Activated CD4-positive, alpha-beta T cell treated with anti-CD3 and anti-CD28 coated beads, Interleukin-2, Interleukin-4, amounts not matched to agents 100 ng/mL and 50 ng/mL, durations not matched to agents 16 hours and 8 hours (primary cell): Measurements from ENCODE around the gene KLHL29.

ENCODE experiments used
- DNase-seq: peaks from one replicate; pipeline ENCODE4 v3.0.0-alpha.2; 2020; ENCODE audit warnings: low spot score

The KLHL29 gene

GRCh38 chr2:23550553-23550952 lies 165.6 kb downstream of the KLHL29 start:
- no peak for DNase-seq

DNA sequence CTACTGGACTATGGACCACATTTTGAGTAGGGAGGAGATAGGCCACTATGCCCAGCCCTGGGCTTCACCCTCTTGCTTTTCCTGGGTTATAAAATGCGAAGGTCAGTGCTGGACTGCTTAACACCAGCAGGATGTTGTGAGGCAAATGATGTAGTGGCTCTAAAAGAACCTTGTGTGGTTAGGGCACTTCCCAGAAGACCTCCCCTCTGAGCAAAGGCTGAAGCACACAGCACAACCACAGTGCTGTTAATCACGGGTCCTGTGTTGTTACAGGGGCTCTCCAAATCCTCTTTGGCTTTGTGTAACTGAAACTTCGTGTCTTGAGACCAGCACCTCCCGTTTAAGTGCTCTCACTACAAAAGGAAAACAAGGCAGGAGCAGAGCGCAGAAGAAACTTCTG lies 166.9 kb downstream of the KLHL29 start:
- DNase-seq = no peak

DNA sequence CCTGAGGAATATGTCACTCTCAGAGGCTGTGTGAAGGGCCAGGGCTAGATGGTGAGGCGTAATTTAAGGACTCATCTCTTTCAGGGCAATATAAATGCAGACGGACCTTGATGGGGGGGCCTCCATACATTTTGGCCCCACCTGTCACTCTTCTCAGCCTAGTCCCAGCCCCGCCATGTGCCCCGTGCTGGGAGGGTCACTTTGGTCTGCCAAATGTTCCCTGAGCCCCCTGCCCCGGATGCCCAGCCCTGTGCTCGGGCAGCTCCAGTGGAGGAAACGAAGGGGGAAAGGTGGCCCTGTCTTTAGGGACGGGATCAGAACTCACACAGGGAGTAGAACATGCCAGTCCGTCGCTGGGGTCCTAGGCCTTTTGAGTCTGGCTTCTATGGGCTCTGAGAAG lies 168.6 kb downstream of the KLHL29 start:
- DNase-seq = no peak

DNA sequence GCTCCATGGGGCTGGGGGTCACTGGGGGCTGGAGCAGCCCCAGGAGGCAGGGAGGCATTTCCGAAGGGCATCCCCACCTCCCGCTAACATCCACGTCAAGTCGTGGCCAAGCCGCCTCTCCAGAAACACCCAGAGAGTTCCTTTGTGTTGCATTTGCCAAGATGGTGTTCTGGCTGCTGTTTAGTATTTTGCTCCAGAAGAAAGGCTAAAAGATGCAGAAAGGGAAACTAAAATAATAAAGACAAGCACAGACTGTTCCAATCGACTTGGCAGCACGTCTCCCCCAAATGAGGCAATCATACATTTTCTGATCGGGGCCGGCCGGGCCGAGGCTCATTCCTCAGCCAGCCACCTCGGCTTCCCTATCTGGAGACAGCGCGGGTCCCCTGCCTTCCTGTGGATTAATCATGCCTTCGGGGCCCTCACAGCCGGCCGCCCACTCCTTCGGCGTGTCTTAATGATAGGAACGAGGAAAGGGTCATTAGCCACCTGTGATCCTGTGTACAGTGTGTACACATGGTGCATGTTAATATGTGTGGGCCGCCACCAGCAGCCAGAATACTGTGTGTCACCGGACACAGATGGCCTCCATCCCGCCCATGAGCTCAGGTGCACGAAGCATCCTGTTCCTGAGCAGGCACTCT lies 169.2 kb downstream of the KLHL29 start:
- DNase-seq = no peak

DNA sequence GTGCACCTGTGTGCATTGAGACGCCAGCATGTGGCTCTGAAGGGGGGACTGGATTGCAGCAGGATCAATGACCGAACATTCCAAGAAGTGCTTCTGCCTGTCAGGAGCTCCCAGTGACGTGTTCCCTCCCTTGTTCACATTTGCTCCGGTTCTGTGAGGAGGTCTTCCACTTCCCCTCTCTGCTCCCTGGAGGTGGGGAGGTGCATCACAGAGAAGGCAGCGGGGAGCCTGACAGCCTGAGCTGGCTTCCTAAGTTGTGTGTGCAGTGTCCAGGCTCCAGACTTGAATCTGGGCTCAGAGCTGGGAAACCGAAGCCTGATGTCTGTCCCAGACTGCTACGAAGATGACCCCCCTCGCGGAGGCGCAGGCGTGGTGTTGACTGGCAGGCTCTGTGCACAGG lies 171.0 kb downstream of the KLHL29 start:
- no peak for DNase-seq

DNA sequence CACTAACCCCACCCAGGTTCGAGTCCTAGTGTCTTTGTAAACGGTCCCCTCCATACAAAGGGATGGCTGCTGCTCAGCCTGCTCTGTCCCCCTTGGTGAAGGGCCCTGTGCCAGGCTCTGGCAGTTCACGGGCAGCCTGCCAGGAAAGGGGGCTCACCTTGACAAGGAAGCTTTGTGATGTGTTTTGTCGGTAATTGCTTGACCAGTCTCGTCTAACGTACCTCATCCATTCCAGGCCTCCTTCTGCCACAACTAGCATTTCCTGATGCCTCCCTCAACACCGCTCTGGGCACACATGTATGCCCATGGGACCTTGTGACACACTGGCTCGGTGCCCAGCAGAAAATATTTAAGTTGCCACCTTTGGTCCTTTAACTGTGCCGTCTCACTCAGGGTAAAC lies 171.9 kb downstream of the KLHL29 start:
- no peak for DNase-seq

DNA sequence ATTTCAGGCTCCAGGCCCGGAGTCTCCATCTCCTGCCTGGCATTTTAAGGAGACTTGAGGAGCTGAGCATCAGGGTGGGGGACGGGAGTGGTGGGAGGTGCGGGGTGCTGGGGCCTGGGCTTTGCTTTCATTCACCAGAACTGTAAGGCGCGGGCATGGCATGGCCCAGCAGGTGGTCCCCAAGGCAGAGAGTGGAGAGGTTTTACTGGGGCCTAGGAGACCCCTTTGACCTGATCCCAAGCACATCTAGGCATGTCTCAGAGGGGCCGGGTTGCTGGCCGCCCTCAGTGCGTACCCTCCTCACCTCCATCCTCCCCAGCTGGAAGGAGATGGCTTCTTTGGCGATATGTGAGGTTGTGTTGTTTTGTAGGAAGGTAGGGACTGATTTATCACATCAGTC lies 172.5 kb downstream of the KLHL29 start:
- DNase-seq = no peak

DNA sequence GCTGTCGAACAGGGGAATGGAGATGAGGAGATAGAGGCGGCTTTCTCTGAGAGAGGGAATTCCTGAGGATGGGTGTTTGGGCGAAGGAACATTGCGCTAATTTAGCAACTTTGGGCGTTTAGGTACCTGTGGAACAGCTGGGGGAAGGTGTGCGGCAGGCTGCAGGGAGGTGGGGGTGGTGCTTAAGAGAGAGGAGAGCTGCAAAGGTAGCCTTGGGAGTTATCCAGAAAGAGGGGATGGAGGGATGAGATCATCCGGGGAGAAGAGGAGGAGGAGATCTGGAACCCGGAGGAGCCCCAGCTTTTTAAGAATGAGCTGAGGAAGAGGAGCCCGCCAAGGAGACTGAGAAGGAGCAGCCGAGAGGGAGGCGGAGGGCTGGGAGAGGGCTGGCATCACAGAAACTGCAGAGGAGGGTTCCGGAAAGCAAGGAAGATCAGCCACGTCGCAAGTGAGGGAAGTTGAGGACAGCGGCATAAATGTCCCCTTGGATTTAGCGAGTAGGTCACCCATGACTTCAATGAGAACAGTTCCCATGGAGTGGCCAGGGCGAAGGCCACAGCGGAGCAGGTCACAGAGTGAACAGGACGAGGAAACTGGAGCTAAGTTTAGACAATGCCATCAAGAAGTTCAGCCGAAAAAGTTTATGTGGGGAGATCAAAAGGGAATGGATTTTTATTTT lies 174.7 kb downstream of the KLHL29 start:
- DNase-seq = no peak

DNA sequence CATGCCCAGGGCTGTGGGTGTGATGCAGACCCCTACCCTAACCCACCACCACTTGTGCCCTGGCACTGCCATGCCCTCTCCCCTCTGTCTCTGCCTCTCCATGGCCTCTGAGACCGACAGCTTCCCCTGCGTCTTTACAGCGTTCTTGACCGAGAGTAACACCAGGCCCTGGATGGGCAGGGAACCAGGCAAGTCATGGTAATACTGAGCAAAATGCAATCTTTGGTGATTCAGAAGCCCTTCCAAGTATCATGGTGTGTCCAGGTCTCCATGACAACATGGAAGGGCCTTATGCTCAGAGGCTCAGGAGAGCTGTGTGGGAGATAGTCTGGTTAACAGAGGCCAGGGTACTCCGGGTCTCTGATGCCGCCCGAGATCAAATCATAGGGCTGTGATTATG lies 176.1 kb downstream of the KLHL29 start:
- no peak for DNase-seq

DNA sequence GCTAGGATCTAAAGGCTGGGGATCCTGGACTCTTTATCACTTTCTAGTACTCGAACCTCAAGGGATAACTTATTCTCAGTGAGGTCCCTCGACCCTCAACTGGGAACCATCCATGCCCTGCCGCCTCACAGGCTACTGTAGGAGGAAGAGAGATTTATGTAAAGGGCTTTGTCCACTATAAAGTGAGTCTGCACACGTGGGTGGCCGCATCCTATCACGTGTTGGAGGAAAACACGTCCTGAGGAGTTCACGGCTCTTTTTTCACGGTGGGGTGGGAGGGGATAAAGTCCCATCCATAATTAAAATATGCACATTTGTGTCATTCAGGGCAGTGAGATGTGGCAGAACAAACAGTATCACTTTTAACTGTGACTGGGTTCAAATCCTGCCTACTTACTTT lies 176.6 kb downstream of the KLHL29 start:
- DNase-seq = no peak

GRCh38 chr2:23562143-23562542 lies 177.2 kb downstream of the KLHL29 start:
- DNase-seq = no peak

GRCh38 chr2:23563151-23563550 lies 178.2 kb downstream of the KLHL29 start:
- no peak for DNase-seq

- no peak for DNase-seq
Observed at GRCh38 chr2:23563673-23564614, 179.0 kb downstream of the KLHL29 start.

DNA sequence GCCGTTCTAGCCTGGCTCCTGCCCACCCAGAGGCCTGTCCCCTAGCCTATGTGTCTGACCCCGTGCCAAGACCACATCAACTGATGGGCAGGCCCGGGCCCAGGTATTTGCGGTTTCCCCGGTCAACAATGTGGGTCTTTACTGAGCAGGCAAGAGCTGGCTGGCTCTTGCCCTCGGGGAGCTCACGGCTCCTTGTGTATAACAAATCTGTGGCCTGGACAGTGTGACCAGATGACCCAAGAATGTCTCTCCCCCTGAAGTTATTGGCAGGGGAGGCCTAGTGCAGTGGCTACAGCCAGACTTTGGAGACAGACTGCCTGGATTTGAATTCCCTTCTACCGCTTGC lies 179.6 kb downstream of the KLHL29 start:
- DNase-seq = no peak

- DNase-seq = no peak
Observed at GRCh38 chr2:23565374-23565773, 180.4 kb downstream of the KLHL29 start.

DNA sequence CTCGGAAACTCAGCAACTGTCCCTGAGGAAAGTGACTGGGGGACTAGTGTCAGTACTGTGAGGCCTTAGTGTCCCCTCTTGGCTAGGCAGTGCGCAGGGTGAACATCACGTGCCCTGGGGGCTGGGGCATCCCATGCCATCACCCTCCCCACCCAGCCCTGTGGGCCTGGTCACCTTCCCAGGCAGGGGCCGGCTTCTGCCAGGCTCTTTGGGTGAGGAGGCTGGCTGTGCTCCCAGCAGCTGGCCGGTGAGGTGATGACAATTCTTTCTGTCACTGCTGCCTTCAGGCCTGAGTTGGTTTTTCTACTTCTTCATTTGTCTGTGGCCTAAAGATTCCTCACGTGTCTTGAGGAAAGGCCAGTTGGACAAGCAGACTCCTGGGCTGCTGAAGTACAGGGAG lies 180.8 kb downstream of the KLHL29 start:
- no peak for DNase-seq

GRCh38 chr2:23566241-23567142 lies 181.5 kb downstream of the KLHL29 start:
- peak; percentile 9 for DNase-seq

GRCh38 chr2:23567161-23567756 lies 182.3 kb downstream of the KLHL29 start:
- no peak for DNase-seq

- DNase-seq = no peak
Observed at GRCh38 chr2:23568211-23568610, 183.2 kb downstream of the KLHL29 start.

- no peak for DNase-seq
Observed at GRCh38 chr2:23568626-23569190, 183.7 kb downstream of the KLHL29 start.

GRCh38 chr2:23569761-23570365 lies 184.9 kb downstream of the KLHL29 start:
- no peak for DNase-seq
